H1 (cell line): ENCODE results near the gene NDUFB3.
"Not testable (repeated sequence)": the region's sequence is repeated elsewhere in the genome, so short reads cannot be mapped to it uniquely, and the experiment has no call there.

ENCODE experiments used
- BACH1 ChIP-seq: IDR thresholded peaks from 2 replicates; pipeline ENCODE4 v1.6.1; 2012; ENCODE audit warnings: low read length, improper control_type of control experiment
- EGR1 ChIP-seq: IDR thresholded peaks from 2 replicates; pipeline ENCODE4 v1.6.1; 2011; ENCODE audit warnings: low read depth, low read length, borderline replicate concordance
- EP300 ChIP-seq, 2 experiments: IDR thresholded peaks; 1 replicate in 1 of 2; 2 replicates in 1 of 2; pipeline ENCODE4 v1.6.1; 2011 to 2012; ENCODE audit warnings: low read depth in 2 of 2, low read length in 2 of 2, mild to moderate bottlenecking in 2 of 2, borderline replicate concordance in 1 of 2, inconsistent platforms in 1 of 2, moderate library complexity in 1 of 2
- NANOG ChIP-seq: IDR thresholded peaks from 2 replicates; pipeline ENCODE4 v1.6.1; 2011; ENCODE audit warnings: low read length, low read depth, mild to moderate bottlenecking, inconsistent platforms; ENCODE audit not compliant: insufficient read depth, poor library complexity, severe bottlenecking
- POLR2A ChIP-seq, 2 experiments: IDR thresholded peaks; 1 replicate in 1 of 2; 2 replicates in 1 of 2; pipeline ENCODE4 v1.6.1; 2011; ENCODE audit warnings: low read depth in 2 of 2, low read length in 2 of 2, mild to moderate bottlenecking in 2 of 2; ENCODE audit errors: control extremely low read depth in 1 of 2
- TAF1 ChIP-seq: IDR thresholded peaks from 2 replicates; pipeline ENCODE4 v1.6.1; 2011; ENCODE audit warnings: mild to moderate bottlenecking, low read depth, low read length
- TBP ChIP-seq: IDR thresholded peaks from 2 replicates; pipeline ENCODE4 v1.6.1; 2011; ENCODE audit warnings: low read depth, low read length, improper control_type of control experiment
- USF2 ChIP-seq: IDR thresholded peaks from 2 replicates; pipeline ENCODE4 v1.6.1; 2011; ENCODE audit warnings: low read length, improper control_type of control experiment
- ZNF274 ChIP-seq: IDR thresholded peaks from 2 replicates; pipeline ENCODE4 v1.7.0; 2012; ENCODE audit warnings: low read length, borderline replicate concordance; ENCODE audit errors: extremely low read depth

DNA sequence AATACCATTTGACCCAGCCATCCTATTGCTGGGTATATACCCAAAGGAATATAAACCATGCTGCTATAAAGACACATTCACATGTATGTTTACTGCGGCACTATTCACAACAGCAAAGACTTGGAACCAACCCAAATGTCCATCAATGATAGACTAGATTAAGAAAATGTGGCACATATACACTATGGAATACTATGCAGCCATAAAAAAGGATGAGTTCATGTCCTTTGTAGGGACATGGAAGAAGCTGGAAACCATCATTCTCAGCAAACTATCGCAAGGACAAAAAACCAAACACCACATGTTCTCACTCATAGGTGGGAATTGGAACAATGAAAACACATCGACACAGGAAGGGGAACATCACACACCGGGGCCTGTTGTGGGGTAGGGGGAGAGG lies 33.4 kb upstream of the NDUFB3 start:
- TF ChIP-seq EGR1; BACH1; USF2; ZNF274; POLR2A (IDR thresholded peaks at IDR 0.05; ENCODE audit: control extremely low read depth in 1 of 2, low read depth in 2 of 2, low read length in 2 of 2); TAF1; NANOG; TBP; EP300 (IDR thresholded peaks at IDR 0.05; ENCODE audit: borderline replicate concordance in 1 of 2, low read depth in 2 of 2, low read length in 2 of 2): not testable (repeated sequence)
